K562 (cell line): ENCODE data around the gene AP2M1. TPM values are rescaled to one million over a fixed set of nuclear protein-coding genes. Genes with fewer than 3 reads are reported as not detected.

ENCODE experiments used
- ATF1 ChIP-seq, 2 experiments: fragments of 450-650 bp in 1 of 2; IDR thresholded peaks; 2 replicates each; pipeline ENCODE4 v1.6.1; 2016; ENCODE audit warnings: missing compliant biosample characterization in 1 of 2, missing genetic modification characterization in 1 of 2
- ATF6 ChIP-seq: sonication (generic); formaldehyde crosslinking; IDR thresholded peaks from 2 replicates; pipeline ENCODE4 v1.4.0; 2020; ENCODE audit warnings: mild to moderate bottlenecking, missing genetic modification reagents
- ATF7 ChIP-seq: fragments of 450-650 bp; IDR thresholded peaks from 2 replicates; pipeline ENCODE4 v1.7.1; 2014; ENCODE audit warnings: mild to moderate bottlenecking, moderate library complexity
- CGGBP1 ChIP-seq: fragments of 250-450 bp; sonication (Bioruptor Pico); IDR thresholded peaks from 2 replicates; pipeline ENCODE4 v1.9.0; 2021; ENCODE audit warnings: mild to moderate bottlenecking
- FOXM1 ChIP-seq, 2 experiments: fragments of 450-650 bp in 1 of 2; sonication (generic) in 1 of 2; formaldehyde crosslinking in 1 of 2; IDR thresholded peaks; 2 replicates each; pipeline versions ENCODE4 v1.6.1 to v1.9.0; 2017 to 2022; ENCODE audit warnings: low read depth in 2 of 2, mild to moderate bottlenecking in 2 of 2, missing genetic modification reagents in 1 of 2, moderate library complexity in 1 of 2
- KDM4B ChIP-seq, 2 experiments: fragments of 450-650 bp in 1 of 2; sonication (generic) in 1 of 2; IDR thresholded peaks; 2 replicates each; pipeline ENCODE4 v1.6.1; 2016 to 2017; ENCODE audit warnings: borderline replicate concordance in 2 of 2, antibody characterized with exemption in 1 of 2, low read depth in 1 of 2, mild to moderate bottlenecking in 1 of 2
- PHF8 ChIP-seq: fragments of 200-600 bp; sonication (generic); IDR thresholded peaks from 2 replicates; pipeline ENCODE4 v1.6.1; 2012; ENCODE audit warnings: mixed run types, mild to moderate bottlenecking, inconsistent platforms, low read length, moderate library complexity, borderline replicate concordance
- RBFOX2 ChIP-seq: fragments of 200-400 bp; formaldehyde crosslinking; IDR thresholded peaks from 2 replicates; pipeline ENCODE4 v1.6.1; 2017; ENCODE audit warnings: low read depth, mild to moderate bottlenecking, low read length, moderate library complexity
- SMAD4 ChIP-seq: fragments of 250-450 bp; sonication (Bioruptor Pico); conservative IDR thresholded peaks from 2 replicates; pipeline ENCODE4 v1.8.0; 2021; ENCODE audit warnings: inconsistent platforms, mild to moderate bottlenecking, moderate library complexity
- ZBTB7A ChIP-seq: IDR thresholded peaks from 2 replicates; pipeline ENCODE4 v1.6.1; 2011; ENCODE audit warnings: low read depth, mild to moderate bottlenecking, low read length, moderate library complexity, borderline replicate concordance; ENCODE audit not compliant: control insufficient read depth
- ZNF140 ChIP-seq: fragments of 250-450 bp; sonication (Bioruptor Pico); IDR thresholded peaks from 2 replicates; pipeline ENCODE4 v1.8.0; 2021; ENCODE audit warnings: moderate library complexity, mild to moderate bottlenecking, inconsistent platforms
- ZNF57 ChIP-seq: fragments of 450-650 bp; formaldehyde crosslinking; IDR thresholded peaks from 2 replicates; pipeline ENCODE4 v1.4.0; 2020; ENCODE audit warnings: mild to moderate bottlenecking, moderate library complexity
- ZSCAN29 ChIP-seq: fragments of 450-650 bp; IDR thresholded peaks from 2 replicates; pipeline ENCODE4 v1.6.1; 2017
- polyA plus RNA-seq, 8 experiments: library from polyadenylated mRNA; depleted of rRNA in 4 of 8; stranded (reverse) in 5 of 8; unstranded in 3 of 8; fragments of >200 nt; fragmentation: Nextera tagmentation in 2 of 8; fragmentation: Illumina TruSeq in 1 of 8; extraction: Ambion mirVana in 2 of 8; extraction: Trizol in 1 of 8; gene quantifications; 2 replicates each; pipeline versions ENCODE4 v1.2.1 to v1.2.3, GENCODE V29; 2011 to 2014; ENCODE audit warnings: inconsistent platforms in 1 of 8, missing spikeins in 1 of 8
- total RNA-seq, 7 experiments: library from RNA; depleted of rRNA in 6 of 7; stranded (reverse); fragments of >200 nt in 6 of 7; fragmentation: Illumina TruSeq in 2 of 7; extraction: Trizol in 2 of 7; gene quantifications; 2 replicates each; pipeline versions ENCODE4 v1.2.1 to v1.2.3, GENCODE V29; 2011 to 2021; ENCODE audit warnings: low replicate concordance in 1 of 7
- TF ChIP-seq, protein P1 (sequence below): fragments of 450-650 bp; IDR thresholded peaks from 2 replicates; pipeline ENCODE4 v1.6.1; 2018; ENCODE audit not compliant: partially characterized antibody
- TF ChIP-seq, protein P2 (sequence below): IDR thresholded peaks from 2 replicates; pipeline ENCODE4 v1.6.1; 2011; ENCODE audit warnings: borderline replicate concordance, low read depth, mild to moderate bottlenecking, moderate library complexity, low read length; ENCODE audit not compliant: insufficient read depth, poor library complexity, severe bottlenecking

Gene AP2M1
- total and polyA plus RNA-seq, 9 of the 15 experiments (the other 6 are each of a cell fraction or from before 2014, with no cell fraction given) = 118 to 505 (median 296) TPM

DNA sequence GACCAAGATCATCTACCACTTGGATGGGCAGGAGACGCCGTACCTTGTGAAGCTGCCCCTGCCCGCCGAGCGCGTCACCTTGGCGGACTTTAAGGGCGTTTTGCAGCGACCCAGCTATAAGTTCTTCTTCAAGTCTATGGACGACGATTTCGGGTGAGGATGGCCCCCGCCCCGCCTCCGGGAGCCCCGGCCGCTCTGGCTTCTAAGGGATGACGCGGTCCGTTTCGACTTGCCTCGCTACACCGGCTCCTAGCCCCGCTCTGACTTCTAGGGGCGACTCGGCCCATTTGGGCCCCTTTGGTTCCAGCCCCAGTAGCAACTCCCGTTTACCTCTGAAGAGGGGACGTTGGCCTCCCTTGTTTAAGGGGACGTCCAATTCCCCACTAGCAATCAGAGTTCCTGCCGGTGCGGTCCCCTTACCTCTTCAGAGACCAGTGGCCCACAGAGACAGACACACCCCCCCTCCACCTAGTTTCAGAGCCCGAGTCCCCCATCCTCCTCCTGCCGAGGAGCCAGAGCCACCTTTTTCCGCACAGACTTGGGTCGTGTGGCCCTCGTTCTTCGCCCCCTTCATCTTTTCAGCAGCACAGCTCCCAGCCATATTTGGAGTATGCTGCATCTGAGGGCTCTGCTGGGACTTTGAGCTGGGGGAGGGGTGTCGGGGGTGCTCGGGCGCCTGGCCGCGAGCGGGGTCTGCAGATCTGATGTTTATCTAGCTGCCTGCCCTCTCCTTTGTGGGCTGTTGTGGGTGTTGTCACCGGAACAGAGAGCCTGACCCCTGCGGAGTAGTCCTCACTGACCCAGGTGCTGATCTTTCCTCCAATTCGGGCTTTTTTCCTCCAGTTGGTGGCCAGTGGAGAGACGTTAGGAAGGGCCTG is 18.8 kb upstream of the AP2M1 start (continued):
- TF ChIP-seq, protein P1, sequence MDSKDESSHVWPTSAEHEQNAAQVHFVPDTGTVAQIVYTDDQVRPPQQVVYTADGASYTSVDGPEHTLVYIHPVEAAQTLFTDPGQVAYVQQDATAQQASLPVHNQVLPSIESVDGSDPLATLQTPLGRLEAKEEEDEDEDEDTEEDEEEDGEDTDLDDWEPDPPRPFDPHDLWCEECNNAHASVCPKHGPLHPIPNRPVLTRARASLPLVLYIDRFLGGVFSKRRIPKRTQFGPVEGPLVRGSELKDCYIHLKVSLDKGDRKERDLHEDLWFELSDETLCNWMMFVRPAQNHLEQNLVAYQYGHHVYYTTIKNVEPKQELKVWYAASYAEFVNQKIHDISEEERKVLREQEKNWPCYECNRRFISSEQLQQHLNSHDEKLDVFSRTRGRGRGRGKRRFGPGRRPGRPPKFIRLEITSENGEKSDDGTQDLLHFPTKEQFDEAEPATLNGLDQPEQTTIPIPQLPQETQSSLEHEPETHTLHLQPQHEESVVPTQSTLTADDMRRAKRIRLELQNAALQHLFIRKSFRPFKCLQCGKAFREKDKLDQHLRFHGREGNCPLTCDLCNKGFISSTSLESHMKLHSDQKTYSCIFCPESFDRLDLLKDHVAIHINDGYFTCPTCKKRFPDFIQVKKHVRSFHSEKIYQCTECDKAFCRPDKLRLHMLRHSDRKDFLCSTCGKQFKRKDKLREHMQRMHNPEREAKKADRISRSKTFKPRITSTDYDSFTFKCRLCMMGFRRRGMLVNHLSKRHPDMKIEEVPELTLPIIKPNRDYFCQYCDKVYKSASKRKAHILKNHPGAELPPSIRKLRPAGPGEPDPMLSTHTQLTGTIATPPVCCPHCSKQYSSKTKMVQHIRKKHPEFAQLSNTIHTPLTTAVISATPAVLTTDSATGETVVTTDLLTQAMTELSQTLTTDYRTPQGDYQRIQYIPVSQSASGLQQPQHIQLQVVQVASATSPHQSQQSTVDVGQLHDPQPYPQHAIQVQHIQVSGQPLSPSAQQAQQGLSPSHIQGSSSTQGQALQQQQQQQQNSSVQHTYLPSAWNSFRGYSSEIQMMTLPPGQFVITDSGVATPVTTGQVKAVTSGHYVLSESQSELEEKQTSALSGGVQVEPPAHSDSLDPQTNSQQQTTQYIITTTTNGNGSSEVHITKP = peak; percentile 86
- TF ChIP-seq SMAD4 (peak; percentile 17; the same call in 1 of the 2 replicates), RBFOX2 (peak; percentile 57), CGGBP1 (no peak), ZNF57 (CRISPR knock-in tag) (no peak), PHF8 (peak; percentile 27; the same call in 1 of the 2 replicates), ATF6 (0 out of 2 replicates have a peak, but pooled peaks have one; percentile 30), ATF7 (0 out of 2 replicates have a peak, but pooled peaks have one; percentile 11), KDM4B (IDR thresholded peaks at IDR 0.05; ENCODE audit: borderline replicate concordance in 2 of 2, low read depth in 1 of 2) (no peak), ATF1 (CRISPR knock-in tag; IDR thresholded peaks at IDR 0.05) (no peak), ATF1 (tag; IDR thresholded peaks at IDR 0.05) (0 out of 2 replicates have a peak, but pooled peaks have one; percentile 16), FOXM1 (IDR thresholded peaks at IDR 0.05; ENCODE audit: low read depth) (no peak), FOXM1 (CRISPR knock-in tag; IDR thresholded peaks at IDR 0.05; ENCODE audit: low read depth) (0 out of 2 replicates have a peak, but pooled peaks have one; percentile 31), ZSCAN29 (peak; percentile 79; the same call in 1 of the 2 replicates), ZBTB7A (0 out of 2 replicates have a peak, but pooled peaks have one; percentile 24), ZNF140 (CRISPR knock-in tag) (no peak)
- TF ChIP-seq, protein P2, sequence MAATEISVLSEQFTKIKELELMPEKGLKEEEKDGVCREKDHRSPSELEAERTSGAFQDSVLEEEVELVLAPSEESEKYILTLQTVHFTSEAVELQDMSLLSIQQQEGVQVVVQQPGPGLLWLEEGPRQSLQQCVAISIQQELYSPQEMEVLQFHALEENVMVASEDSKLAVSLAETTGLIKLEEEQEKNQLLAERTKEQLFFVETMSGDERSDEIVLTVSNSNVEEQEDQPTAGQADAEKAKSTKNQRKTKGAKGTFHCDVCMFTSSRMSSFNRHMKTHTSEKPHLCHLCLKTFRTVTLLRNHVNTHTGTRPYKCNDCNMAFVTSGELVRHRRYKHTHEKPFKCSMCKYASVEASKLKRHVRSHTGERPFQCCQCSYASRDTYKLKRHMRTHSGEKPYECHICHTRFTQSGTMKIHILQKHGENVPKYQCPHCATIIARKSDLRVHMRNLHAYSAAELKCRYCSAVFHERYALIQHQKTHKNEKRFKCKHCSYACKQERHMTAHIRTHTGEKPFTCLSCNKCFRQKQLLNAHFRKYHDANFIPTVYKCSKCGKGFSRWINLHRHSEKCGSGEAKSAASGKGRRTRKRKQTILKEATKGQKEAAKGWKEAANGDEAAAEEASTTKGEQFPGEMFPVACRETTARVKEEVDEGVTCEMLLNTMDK = no peak
